Measurements from ENCODE around the gene RSPO1. TPM values are rescaled to one million over a fixed set of nuclear protein-coding genes. Genes with fewer than 3 reads are reported as not detected.

The RSPO1 gene
- total and polyA plus RNA-seq, 10 of the 15 experiments (the other 5 are each of a cell fraction or from before 2014, with no cell fraction given) = not detected

DNA sequence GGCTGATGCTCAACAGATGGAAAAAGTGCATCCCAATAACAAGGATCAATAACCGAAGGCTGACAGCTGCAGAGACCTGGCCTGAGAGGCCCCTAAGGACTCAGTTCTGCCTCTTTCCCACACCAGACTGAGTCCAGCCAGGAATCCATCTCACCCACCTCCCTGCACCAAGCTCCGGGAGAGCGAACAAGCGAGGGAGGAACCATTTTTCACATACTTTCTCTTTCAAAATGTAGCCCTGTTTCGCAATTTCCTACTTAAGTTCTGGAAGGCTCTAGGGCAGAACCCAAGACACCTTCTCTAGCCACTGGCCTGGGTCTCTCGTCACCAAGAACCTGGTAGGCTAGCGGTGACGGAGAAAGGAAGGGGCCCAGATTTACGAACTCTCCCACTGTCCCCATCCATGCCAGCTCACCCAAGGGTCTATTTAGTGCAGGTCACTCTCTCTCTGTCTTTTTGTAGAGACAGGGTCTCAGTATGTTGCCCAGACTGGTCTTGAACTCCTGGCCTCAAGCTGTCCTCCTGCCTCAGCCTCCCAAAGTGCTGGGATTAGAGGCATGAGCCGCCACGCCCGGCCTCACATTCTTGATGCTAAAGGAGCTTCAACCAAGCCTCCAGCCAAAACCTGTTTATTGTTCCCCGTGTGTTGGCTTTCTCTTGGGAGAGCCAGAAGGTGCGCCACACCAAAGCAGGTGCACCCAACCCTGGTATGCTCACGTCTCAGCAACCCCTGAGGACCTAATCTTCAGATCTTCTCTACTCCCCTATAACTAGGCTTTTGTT lies 28.0 kb downstream of the RSPO1 start (continued):
- TF ChIP-seq, protein P1, sequence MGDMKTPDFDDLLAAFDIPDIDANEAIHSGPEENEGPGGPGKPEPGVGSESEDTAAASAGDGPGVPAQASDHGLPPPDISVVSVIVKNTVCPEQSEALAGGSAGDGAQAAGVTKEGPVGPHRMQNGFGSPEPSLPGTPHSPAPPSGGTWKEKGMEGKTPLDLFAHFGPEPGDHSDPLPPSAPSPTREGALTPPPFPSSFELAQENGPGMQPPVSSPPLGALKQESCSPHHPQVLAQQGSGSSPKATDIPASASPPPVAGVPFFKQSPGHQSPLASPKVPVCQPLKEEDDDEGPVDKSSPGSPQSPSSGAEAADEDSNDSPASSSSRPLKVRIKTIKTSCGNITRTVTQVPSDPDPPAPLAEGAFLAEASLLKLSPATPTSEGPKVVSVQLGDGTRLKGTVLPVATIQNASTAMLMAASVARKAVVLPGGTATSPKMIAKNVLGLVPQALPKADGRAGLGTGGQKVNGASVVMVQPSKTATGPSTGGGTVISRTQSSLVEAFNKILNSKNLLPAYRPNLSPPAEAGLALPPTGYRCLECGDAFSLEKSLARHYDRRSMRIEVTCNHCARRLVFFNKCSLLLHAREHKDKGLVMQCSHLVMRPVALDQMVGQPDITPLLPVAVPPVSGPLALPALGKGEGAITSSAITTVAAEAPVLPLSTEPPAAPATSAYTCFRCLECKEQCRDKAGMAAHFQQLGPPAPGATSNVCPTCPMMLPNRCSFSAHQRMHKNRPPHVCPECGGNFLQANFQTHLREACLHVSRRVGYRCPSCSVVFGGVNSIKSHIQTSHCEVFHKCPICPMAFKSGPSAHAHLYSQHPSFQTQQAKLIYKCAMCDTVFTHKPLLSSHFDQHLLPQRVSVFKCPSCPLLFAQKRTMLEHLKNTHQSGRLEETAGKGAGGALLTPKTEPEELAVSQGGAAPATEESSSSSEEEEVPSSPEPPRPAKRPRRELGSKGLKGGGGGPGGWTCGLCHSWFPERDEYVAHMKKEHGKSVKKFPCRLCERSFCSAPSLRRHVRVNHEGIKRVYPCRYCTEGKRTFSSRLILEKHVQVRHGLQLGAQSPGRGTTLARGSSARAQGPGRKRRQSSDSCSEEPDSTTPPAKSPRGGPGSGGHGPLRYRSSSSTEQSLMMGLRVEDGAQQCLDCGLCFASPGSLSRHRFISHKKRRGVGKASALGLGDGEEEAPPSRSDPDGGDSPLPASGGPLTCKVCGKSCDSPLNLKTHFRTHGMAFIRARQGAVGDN (IDR thresholded peaks at IDR 0.05) = no peak
- TF ChIP-seq EED (IDR thresholded peaks at IDR 0.05; ENCODE audit: low read depth) (no peak), ZNF217 (IDR thresholded peaks at IDR 0.05) (no peak), KLF5 (IDR thresholded peaks at IDR 0.05; ENCODE audit: partially characterized antibody) (no peak), KAT2A (conservative IDR thresholded peaks at IDR 0.05; ENCODE audit: control insufficient read depth, low read depth, low read length) (no peak)
- TF ChIP-seq, protein P2, sequence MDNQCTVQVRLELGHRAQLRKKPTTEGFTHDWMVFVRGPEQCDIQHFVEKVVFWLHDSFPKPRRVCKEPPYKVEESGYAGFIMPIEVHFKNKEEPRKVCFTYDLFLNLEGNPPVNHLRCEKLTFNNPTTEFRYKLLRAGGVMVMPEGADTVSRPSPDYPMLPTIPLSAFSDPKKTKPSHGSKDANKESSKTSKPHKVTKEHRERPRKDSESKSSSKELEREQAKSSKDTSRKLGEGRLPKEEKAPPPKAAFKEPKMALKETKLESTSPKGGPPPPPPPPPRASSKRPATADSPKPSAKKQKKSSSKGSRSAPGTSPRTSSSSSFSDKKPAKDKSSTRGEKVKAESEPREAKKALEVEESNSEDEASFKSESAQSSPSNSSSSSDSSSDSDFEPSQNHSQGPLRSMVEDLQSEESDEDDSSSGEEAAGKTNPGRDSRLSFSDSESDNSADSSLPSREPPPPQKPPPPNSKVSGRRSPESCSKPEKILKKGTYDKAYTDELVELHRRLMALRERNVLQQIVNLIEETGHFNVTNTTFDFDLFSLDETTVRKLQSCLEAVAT (IDR thresholded peaks at IDR 0.05) = no peak
- TF ChIP-seq, protein P3, sequence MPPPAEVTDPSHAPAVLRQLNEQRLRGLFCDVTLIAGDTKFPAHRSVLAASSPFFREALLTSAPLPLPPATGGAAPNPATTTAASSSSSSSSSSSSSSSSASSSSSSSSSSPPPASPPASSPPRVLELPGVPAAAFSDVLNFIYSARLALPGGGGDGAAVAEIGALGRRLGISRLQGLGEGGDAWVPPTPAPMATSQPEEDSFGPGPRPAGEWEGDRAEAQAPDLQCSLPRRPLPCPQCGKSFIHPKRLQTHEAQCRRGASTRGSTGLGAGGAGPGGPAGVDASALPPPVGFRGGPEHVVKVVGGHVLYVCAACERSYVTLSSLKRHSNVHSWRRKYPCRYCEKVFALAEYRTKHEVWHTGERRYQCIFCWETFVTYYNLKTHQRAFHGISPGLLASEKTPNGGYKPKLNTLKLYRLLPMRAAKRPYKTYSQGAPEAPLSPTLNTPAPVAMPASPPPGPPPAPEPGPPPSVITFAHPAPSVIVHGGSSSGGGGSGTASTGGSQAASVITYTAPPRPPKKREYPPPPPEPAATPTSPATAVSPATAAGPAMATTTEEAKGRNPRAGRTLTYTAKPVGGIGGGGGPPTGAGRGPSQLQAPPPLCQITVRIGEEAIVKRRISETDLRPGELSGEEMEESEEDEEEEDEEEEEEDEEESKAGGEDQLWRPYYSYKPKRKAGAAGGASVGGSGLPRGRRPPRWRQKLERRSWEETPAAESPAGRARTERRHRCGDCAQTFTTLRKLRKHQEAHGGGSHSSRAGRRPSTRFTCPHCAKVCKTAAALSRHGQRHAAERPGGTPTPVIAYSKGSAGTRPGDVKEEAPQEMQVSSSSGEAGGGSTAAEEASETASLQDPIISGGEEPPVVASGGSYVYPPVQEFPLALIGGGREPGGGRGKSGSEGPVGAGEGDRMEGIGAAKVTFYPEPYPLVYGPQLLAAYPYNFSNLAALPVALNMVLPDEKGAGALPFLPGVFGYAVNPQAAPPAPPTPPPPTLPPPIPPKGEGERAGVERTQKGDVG (CRISPR knock-in tag; IDR thresholded peaks at IDR 0.05) = no peak
- TF ChIP-seq, protein P4, sequence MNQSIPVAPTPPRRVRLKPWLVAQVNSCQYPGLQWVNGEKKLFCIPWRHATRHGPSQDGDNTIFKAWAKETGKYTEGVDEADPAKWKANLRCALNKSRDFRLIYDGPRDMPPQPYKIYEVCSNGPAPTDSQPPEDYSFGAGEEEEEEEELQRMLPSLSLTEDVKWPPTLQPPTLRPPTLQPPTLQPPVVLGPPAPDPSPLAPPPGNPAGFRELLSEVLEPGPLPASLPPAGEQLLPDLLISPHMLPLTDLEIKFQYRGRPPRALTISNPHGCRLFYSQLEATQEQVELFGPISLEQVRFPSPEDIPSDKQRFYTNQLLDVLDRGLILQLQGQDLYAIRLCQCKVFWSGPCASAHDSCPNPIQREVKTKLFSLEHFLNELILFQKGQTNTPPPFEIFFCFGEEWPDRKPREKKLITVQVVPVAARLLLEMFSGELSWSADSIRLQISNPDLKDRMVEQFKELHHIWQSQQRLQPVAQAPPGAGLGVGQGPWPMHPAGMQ (IDR thresholded peaks at IDR 0.05; ENCODE audit: borderline replicate concordance) = no peak
- TF ChIP-seq, protein P5, sequence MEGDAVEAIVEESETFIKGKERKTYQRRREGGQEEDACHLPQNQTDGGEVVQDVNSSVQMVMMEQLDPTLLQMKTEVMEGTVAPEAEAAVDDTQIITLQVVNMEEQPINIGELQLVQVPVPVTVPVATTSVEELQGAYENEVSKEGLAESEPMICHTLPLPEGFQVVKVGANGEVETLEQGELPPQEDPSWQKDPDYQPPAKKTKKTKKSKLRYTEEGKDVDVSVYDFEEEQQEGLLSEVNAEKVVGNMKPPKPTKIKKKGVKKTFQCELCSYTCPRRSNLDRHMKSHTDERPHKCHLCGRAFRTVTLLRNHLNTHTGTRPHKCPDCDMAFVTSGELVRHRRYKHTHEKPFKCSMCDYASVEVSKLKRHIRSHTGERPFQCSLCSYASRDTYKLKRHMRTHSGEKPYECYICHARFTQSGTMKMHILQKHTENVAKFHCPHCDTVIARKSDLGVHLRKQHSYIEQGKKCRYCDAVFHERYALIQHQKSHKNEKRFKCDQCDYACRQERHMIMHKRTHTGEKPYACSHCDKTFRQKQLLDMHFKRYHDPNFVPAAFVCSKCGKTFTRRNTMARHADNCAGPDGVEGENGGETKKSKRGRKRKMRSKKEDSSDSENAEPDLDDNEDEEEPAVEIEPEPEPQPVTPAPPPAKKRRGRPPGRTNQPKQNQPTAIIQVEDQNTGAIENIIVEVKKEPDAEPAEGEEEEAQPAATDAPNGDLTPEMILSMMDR (IDR thresholded peaks at IDR 0.05 in 2 of 3, conservative IDR thresholded peaks at IDR 0.05 in 1 of 3; ENCODE audit: control insufficient read depth in 2 of 3, extremely low read depth in 1 of 3, insufficient read depth in 1 of 3, low read depth in 3 of 3, low read length in 3 of 3) = no peak
